ENCODE results near the gene RASL11A.

DNA sequence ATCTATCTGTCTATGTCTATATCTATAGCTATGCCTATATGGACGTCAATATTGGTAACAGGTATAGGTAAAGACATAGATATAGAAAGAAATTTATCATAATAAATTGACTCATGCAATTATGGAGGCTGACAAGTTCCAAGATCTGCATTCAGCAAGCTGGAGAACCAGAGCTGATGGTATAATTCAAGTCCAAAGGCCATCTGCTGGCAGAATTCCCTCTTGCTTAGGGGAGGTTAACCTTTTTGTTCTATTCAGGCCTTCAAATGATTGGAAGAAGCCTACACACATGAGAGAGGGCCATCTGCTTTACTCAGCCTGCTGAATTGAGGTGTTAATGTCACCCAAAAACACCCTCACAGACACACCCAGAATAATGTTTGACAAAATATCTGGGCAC is 10.8 kb downstream of the RASL11A start:
- TF ChIP-seq, protein P1, sequence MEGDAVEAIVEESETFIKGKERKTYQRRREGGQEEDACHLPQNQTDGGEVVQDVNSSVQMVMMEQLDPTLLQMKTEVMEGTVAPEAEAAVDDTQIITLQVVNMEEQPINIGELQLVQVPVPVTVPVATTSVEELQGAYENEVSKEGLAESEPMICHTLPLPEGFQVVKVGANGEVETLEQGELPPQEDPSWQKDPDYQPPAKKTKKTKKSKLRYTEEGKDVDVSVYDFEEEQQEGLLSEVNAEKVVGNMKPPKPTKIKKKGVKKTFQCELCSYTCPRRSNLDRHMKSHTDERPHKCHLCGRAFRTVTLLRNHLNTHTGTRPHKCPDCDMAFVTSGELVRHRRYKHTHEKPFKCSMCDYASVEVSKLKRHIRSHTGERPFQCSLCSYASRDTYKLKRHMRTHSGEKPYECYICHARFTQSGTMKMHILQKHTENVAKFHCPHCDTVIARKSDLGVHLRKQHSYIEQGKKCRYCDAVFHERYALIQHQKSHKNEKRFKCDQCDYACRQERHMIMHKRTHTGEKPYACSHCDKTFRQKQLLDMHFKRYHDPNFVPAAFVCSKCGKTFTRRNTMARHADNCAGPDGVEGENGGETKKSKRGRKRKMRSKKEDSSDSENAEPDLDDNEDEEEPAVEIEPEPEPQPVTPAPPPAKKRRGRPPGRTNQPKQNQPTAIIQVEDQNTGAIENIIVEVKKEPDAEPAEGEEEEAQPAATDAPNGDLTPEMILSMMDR (IDR thresholded peaks at IDR 0.05), result no peak
- no peak for TF ChIP-seq EP300 (IDR thresholded peaks at IDR 0.05; ENCODE audit: low read depth)
